ENCODE results near the gene HAVCR2.

DNA sequence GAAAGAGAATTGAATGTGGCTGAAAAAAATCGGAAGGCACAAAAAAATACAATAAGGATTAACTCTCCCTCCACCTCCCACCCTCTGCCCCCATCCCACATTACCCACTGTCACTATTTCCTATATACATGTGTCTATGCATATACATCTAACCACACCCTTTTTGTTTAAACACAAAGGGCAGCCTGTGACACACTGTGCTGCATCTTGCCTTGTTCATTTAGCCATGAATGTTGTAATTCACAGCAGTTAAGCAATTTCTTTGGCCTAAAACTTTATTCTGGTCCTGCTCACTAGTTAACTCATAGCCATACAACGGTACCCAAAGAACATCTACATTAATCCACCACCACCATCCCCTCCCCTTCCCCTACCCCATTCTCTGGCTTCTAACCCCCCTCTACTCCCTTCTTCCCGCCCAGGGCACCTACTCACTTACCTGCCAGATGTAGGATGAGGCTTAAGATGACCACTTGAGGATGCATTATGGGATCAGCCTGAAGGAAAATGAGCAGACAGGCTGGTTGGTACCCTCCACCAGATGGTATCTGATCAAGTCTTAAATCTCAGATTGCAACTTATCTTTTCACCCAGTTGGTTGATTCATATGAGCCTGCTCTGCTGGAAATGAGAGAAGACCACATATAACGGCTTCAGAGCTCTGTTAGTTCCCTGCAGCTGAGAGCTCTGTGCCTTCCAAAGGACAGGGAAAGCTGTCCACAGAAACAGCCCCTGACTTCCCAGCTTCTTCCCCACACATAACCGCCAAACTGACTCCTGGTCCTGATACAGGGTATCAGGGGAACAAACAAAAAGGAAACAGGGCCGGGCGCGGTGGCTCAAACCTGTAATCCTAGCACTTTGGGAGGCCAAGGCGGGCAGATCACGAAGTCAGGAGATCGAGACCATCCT is 51.1 kb downstream of the HAVCR2 start:
- no peak for TF ChIP-seq ZFP41 (tag by site-specific recombination; IDR thresholded peaks at IDR 0.05; ENCODE audit: borderline replicate concordance)
- TF ChIP-seq, protein P1, sequence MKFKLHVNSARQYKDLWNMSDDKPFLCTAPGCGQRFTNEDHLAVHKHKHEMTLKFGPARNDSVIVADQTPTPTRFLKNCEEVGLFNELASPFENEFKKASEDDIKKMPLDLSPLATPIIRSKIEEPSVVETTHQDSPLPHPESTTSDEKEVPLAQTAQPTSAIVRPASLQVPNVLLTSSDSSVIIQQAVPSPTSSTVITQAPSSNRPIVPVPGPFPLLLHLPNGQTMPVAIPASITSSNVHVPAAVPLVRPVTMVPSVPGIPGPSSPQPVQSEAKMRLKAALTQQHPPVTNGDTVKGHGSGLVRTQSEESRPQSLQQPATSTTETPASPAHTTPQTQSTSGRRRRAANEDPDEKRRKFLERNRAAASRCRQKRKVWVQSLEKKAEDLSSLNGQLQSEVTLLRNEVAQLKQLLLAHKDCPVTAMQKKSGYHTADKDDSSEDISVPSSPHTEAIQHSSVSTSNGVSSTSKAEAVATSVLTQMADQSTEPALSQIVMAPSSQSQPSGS (tag by site-specific recombination; IDR thresholded peaks at IDR 0.05; ENCODE audit: low read depth), result no peak

All from HEK293 (cell line).